ENCODE data around the gene TMPRSS11A.

DNA sequence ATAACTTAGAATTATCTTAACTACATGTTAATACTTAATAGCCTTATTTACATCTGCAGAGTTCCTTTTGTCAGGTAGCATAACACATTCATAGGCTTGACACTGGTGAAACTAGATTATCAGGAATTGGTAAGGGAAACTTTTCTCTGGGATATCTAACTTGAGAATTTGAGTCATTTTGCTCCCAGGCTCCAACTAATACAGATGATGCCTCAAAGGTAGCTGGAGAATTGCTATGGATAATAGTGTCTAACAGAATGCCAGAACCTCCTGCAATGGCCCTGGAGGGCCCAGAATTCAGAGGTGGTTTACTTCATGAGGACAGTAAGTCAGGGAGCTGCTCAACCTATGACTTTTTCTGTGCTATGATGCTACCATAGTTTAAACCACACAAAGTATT is 65.6 kb downstream of the TMPRSS11A start:
- TF ChIP-seq, protein P1, sequence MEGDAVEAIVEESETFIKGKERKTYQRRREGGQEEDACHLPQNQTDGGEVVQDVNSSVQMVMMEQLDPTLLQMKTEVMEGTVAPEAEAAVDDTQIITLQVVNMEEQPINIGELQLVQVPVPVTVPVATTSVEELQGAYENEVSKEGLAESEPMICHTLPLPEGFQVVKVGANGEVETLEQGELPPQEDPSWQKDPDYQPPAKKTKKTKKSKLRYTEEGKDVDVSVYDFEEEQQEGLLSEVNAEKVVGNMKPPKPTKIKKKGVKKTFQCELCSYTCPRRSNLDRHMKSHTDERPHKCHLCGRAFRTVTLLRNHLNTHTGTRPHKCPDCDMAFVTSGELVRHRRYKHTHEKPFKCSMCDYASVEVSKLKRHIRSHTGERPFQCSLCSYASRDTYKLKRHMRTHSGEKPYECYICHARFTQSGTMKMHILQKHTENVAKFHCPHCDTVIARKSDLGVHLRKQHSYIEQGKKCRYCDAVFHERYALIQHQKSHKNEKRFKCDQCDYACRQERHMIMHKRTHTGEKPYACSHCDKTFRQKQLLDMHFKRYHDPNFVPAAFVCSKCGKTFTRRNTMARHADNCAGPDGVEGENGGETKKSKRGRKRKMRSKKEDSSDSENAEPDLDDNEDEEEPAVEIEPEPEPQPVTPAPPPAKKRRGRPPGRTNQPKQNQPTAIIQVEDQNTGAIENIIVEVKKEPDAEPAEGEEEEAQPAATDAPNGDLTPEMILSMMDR (conservative IDR thresholded peaks at IDR 0.05 in 1 of 2, IDR thresholded peaks at IDR 0.05 in 1 of 2; ENCODE audit: extremely low read depth in 1 of 2, insufficient read depth in 1 of 2, low read depth in 1 of 2, low read length in 2 of 2), result no peak
- no peak for TF ChIP-seq EZH2 (IDR thresholded peaks at IDR 0.05; ENCODE audit: borderline replicate concordance, low read length)

Data from mammary epithelial cell (primary cell).